Measurements from ENCODE around the gene SLC22A17.

Gene SLC22A17

GRCh38 chr14:23380976-23381375, 28.3 kb upstream of the SLC22A17 start:
- no peak for DNase-seq

DNA sequence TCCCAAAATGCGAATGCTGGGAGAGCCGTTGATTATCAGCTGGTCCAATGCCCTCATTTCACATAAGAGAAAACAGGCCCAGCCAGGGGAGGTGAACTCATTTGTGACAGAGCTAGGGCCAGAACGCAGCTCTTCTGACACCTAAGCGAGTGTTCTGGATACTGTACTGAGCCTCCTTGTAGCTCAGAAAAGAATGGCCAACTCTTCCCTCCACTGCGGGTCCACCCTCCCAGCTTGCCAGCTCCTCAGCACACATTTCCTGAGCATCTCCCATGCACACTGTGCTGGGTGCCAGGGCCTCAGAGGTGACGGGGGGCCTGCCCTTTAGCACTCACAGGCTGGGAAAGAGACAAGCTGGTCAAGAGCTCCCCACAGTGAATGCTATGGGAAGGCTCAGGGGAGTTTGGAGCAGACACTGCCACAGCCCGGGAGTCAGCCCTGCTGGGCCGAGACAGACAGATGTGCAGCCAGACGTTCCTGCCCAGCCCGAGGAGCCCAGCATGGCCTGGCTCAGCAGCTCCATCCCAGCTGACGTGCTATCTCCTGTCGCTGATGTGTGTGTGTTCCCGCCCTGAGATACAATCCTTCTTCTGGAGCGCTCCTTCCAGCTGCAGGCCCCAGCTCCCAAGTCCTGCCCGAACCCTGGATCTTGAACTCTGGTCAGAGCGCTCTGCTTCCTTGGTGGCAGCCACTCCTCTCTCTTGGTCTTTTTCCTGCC, 27.7 kb upstream of the SLC22A17 start:
- no peak for DNase-seq

- peak; percentile 56 for DNase-seq
Observed at GRCh38 chr14:23379366-23380196, 26.9 kb upstream of the SLC22A17 start.

DNA sequence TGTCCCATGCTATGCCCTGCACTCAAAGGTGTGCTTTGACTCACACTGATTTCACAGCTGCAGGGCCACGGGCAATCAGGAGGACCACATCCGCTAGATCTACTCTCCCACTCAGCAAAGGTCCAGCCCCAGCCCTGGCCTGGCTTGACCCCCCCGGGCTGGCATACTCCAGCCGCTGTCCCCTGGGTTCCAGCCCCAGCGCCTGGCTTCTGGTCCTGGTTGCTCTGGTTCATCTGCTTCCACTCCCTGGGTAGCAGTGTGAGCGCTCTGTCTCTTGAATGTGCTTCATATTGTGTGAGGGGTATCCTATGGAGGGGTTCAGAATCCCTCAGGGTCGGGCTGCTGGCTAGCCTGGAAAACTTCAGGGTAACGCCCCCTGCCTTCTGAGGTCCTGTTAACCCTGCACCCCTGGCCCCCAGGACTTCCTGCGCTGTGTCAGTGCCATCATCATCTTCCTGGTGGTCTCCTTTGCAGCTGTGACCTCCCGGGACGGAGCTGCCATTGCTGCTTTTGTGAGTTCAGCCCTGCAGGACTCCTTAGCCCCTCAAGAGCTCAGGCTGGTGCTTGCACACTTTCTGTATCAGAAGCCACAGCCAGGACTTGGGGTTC, 26.0 kb upstream of the SLC22A17 start:
- no peak for DNase-seq

GRCh38 chr14:23377573-23378563, 25.2 kb upstream of the SLC22A17 start:
- DNase-seq: no peak

DNA sequence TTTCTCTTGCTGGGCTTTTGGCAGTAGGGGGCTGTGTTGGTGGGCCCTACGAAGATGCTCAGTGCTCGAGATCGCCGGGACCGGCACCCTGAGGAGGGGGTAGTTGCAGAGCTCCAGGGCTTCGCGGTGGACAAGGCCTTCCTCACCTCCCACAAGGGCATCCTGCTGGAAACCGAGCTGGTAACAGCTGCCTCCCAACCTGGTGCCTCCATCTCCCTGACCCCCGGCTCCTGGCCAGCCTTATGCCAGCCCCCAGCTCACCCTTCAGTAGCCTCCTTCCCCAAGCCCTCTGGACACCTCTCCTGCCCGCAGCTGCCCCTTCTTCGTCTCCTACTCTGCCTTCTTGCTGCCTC, 24.5 kb upstream of the SLC22A17 start:
- DNase-seq: no peak

GRCh38 chr14:23376482-23377197, 24.0 kb upstream of the SLC22A17 start, which contains the start of gene CMTM5:
Gene CMTM5 (plus strand): TSS chr14:23377046. CDS start chr14:23377252, 206 bp downstream.
- no peak for DNase-seq

DNA sequence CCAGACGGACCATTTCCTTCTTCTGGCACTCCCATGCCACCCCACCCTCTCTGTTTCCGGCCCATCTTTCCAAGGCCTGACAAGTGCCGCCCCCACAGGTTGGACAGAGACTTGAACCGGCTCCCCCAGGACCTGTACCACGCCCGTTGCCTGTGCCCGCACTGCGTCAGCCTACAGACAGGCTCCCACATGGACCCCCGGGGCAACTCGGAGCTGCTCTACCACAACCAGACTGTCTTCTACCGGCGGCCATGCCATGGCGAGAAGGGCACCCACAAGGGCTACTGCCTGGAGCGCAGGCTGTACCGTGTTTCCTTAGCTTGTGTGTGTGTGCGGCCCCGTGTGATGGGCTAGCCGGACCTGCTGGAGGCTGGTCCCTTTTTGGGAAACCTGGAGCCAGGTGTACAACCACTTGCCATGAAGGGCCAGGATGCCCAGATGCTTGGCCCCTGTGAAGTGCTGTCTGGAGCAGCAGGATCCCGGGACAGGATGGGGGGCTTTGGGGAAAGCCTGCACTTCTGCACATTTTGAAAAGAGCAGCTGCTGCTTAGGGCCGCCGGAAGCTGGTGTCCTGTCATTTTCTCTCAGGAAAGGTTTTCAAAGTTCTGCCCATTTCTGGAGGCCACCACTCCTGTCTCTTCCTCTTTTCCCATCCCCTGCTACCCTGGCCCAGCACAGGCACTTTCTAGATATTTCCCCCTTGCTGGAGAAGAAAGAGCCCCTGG, 23.0 kb upstream of the SLC22A17 start:
- DNase-seq: no peak

- DNase-seq: no peak
Observed at GRCh38 chr14:23373041-23373440, 20.4 kb upstream of the SLC22A17 start.

DNA sequence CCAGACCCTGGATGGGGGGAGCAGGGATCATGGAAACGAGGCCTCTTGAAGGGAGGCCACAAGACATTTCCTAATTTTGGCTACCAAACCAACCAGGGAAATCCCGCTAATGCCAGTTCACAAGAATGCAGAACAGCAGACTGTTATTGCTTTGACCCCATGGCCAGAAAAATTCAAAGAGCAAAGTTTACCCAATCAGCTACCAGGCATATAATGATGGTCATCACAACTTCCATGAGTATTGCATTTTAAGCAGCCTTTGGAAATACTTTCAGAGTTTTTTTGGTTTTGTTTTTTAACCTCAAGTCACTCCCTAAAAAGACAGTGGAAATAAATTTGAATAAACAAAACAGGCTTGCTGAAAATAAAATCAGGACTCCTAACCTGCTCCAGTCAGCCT, 19.8 kb upstream of the SLC22A17 start, which contains the start of gene IL25:
IL25 (plus strand) TSS at position 301 of the 400 bp plus-strand sequence.
- no peak for DNase-seq

DNA sequence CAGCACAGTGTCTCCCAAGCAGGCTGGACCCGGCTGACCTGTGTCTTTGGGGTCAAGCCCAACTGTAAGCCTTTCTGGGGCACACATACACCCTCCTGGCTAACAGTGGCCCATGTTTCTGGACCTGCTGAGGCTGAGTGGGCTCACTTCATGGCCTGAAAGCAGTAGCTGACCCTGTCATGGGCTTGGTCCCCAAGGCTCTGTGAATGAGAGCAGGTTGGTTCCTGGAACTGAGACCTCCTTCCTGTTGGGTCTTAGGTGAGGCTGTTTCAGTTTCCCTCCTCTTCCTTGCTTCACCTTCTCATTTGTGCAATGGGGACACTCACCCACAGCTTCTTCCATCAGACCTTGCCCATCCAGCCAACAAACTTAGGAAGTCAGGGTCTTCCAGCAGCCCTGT, 19.2 kb upstream of the SLC22A17 start:
- DNase-seq: no peak

DNA sequence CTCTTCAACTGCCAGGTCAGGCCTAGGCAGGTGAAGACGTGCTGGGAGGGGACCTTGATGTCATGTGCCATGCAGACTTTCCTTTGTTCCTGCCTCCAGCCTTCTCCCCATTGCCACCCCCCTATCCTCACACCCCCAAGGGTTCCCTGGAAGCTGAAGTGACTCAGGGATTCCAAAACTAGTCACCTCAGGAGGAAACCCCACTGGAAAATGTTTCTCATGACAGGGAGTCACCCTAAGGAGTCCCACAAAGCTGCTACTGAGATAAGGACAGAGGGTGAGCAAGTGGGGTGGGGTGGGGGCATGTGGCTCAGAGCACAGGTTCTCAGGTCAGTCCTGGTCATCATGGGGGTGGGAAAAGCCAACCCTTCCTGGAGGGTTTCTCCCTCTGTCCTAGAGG, 17.5 kb upstream of the SLC22A17 start:
- no peak for DNase-seq

- DNase-seq: no peak
Observed at GRCh38 chr14:23366426-23366921, 13.8 kb upstream of the SLC22A17 start.

GRCh38 chr14:23365732-23366425, 13.2 kb upstream of the SLC22A17 start:
- DNase-seq: no peak

GRCh38 chr14:23365036-23365731, 12.5 kb upstream of the SLC22A17 start, which contains the start of gene EFS:
Gene EFS (minus strand): TSS chr14:23365172. CDS start chr14:23365025, 147 bp downstream.
- DNase-seq: no peak

- DNase-seq: no peak
Observed at GRCh38 chr14:23364164-23365035, 11.7 kb upstream of the SLC22A17 start.

DNA sequence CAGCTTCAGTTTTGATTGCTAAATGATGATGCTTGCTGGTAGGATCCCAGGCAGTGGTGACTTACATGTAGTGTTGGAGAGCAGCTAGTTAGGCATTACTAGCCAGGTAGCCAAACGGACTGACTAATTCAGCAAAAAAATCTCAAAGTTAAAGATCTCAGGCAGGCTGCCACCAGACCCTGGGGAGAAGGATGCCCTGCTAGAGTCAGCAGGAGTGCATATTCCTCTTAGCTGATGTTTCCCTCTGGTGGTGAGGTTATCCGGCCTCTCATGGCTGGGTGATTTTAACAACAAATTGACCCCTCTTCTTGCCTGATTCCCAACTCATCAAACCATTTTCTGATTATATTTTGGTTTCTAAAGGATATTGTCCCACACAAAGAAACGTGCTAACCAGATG, 9.5 kb upstream of the SLC22A17 start:
- DNase-seq: no peak

GRCh38 chr14:23361763-23362162, 9.1 kb upstream of the SLC22A17 start:
- no peak for DNase-seq
